HG03025 (cell line): ENCODE data around the gene TRIM46.
"Not testable (repeated sequence)": the region's sequence is repeated elsewhere in the genome, so short reads cannot be mapped to it uniquely, and the experiment has no call there.

Experiments used
- ATAC-seq: cut with Tn5 transposase; IDR thresholded peaks from one replicate; pipeline ENCODE4 v1.9.1; 2021; ENCODE audit warnings: mild to moderate bottlenecking, moderate library complexity; ENCODE audit not compliant: unreplicated experiment, low FRiP score

The TRIM46 gene

DNA sequence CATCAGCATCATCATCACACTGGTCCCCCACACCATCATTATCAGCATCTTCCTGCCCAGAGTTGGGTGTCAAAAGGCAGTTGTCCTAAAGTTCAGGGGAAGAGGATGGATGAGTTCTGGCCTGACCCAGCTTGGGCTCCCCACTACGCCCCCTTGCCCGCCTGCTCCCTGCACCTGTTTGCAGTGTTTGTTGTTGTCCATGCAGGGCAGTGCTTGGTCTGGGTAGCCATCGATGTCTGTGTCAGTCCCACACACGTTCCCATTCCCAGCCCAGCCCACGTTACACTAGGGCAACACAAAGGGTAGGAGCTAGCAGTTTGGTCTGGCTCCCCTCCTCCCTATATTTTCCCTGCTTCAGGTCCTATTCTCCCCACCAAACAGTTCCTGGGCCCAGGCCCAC is 27.3 kb downstream of the TRIM46 start:
- no peak for ATAC-seq

DNA sequence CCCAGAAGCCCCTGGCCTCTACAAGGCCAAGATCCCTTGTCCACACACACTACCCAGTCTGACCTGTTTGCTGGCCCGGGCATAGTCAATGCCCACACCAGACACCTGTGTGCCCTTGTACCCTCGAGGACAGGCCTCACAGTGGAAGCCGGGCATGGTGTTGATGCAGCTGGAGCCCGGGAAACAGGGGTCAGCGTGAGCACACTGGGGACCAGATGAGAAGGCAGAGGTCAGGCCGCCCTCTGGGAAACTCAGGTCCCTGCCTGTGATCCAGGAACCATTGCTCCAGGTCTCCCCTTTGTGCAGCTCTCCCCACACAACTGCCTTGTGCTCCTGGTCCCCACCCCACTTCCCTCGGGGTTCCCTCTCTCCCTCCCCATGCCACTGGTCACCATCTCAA is 28.5 kb downstream of the TRIM46 start:
- no peak for ATAC-seq

- no peak for ATAC-seq
Observed at GRCh38 chr1:155202731-155203515, 29.3 kb downstream of the TRIM46 start.

DNA sequence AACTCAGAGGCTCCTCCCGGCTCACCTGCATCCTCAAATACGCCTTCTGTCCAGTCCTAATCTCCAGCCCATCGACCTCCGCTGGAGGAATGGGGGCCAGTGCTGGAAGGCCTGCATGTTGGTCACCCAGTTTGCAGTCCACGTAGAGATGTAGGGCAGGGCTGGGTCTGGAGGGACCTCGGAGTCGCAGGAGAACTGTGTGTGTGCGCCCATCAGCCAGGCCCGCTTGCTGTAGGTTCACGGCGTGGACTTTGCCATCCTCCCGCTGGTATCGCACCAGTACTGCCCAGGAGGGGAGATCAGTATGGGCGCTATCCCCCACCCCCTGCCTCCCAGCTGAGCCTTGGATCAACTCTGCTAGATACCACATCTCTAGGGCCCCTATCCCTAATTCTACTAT is 31.4 kb downstream of the TRIM46 start:
- ATAC-seq, result no peak

DNA sequence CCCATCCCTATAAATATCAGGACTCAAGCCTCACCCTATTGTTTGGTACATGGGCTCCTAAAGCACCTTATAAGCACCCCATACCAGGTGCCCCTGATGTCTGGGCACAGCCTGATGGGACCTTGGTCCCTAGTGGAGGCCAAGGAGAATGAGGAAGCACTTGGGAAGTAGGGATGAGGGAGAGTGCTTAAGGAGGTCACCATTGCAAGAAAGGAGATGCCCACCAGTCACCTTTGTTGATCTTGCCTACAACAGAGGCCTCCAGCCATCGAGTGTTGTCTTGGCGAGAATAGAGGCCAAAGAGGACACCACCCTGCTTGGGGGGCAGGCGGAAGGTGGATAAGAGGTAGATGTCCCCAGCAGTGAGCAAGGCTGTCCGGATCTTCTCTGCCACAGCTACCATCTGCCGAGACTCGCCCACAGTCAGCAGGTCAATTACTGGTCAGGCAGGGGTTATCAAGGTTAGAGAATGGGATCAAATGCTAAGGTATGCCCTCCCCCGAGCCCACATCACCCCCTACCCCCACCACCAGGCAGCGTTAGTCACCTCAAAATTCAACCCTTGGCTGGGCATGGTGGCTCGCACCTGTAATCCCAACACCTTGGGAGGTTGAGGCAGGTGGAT is 32.4 kb downstream of the TRIM46 start:
- no peak for ATAC-seq

DNA sequence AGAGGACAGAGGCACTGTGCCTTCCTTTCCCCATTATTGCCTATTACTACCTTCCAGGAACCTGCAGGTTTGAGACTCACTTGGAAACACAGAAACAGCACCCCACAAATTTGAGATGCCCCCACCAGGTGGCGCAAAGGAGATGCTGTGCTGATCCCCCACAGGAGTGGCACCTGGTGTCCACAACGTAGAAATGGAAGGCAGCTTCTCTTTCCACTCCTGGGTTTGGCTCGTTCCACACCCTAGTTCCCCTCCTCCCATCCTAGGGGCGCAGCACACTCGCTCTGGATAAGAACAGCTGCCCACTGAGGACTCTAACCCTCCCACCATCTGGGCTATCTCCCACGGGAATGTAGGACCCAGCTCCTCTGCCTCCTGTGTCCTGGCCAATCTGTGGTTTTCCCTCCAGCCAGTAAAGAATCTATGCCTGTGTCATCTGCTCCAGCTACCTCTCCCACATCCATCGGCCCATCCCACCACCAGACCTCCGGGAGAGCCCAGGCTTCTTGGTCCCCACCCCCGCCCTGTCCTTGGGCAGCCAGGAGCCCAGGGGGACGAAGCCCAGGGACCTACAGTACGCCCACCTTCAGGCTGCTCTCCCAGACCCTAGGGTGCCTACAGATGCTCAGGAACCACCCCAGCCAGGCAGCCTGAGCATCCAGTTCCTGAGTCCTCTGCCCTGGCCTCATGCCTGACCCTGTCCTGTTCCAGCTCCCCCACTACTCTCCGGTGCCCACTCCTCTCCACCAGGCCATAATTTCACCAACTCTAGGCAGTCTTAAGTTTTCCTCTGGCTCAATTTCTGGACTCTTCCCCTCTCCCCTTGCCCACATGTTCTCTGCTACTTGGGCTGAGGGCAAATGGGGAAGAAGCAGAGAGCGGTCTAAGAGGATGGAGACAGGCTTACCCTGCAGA is 33.5 kb downstream of the TRIM46 start:
- no peak for ATAC-seq

DNA sequence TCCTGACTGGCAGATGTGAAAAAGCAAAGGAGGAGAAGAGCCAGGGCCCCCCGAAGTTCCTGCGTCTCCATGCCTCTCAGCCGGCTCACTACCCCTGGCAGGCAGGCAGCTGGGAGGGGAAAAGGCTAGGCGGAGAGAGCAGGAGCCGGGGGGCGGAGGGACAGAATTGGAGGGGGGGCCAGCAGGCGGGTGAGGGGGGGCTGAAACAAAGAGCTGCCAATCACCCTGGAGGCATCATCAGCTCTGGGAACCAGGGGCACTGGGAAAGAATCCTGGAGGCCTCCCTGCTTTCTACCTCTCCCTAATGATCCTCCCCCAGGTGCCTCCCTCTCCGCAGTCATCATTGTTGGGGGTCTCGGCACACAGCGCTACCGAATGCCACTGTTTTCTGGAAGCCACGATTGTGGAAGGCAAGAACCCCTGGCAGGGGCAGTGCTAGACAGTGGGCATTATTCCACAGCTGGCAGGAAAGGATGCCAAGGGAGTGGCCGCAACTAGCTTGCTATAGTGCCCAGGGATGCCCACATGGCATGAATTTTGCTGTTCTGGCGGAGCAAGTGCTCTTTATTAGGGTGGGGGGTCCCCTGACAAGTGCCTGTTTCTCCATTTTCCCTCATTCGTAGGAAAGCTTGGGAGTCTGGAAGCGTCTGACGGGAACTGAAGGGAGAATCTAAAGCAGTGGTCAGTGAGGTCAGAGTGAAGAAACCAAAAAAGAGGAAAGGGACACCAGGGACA is 34.3 kb downstream of the TRIM46 start, which contains the start of gene THBS3:
Gene THBS3 (minus strand): TSS at position 92 of the 735 bp plus-strand sequence. CDS start 21 bp downstream, at position 71.
- ATAC-seq, result no peak

GRCh38 chr1:155208541-155209311 is 35.1 kb downstream of the TRIM46 start, which contains the start of gene MTX1:
TSS of gene MTX1 (plus strand) at chr1:155208695. CDS start at chr1:155208805, 110 bp downstream.
- peak; percentile 52 for ATAC-seq

DNA sequence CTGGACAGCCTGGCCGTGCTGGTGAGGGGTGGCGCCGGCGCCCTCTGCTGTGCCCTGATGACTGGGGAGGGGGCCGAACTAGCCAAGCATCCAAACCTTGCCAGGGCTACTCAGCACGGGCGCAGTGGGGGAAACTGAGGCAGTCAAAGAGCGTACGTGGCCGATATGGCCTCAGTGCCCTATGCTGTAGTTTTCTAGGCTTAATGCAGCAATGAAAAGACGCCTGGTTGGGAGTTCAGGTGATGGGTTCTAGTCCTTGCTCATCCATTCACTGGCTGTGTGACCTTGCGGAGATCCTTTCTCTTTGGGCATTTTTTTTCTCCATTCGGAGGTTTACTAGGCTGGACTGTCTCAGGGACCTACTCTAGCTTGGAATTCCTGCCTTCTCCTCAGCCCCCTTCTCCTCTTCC is 35.7 kb downstream of the TRIM46 start:
- ATAC-seq, result no peak

DNA sequence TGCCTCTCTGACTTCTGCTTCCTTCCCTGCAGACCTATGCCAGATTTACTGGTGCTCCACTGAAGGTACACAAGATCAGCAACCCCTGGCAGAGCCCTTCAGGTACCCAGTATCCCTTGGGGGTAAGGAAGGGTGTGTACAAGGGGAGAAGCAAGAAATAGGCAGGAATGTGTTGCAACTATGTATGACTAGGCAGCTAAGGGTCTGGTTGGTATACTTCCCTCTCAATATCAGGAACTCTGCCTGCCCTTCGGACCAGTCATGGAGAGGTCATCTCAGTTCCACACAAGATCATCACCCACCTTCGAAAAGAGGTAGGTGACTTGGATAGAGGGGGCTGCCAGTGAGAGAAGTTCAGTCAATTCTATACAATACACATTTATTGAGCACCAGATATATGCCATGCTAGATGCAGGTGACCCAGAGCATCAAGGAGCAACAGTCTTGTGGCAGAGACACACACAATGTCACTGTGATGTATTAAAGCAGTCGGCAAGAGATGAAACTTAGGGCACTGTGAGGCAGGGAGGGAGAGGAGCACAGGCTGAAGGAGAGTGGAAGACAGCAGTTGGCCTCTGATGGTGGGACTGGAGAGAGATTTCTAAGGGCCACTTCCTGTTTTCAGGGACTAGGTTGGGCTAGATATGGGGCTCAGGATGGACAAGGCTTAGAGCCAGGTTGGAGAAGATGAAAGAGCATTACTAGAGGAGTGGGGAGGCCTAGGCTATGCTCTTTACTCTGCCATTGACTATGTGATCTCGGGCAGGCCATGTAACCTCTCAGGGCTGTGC is 36.9 kb downstream of the TRIM46 start:
- ATAC-seq, result no peak

DNA sequence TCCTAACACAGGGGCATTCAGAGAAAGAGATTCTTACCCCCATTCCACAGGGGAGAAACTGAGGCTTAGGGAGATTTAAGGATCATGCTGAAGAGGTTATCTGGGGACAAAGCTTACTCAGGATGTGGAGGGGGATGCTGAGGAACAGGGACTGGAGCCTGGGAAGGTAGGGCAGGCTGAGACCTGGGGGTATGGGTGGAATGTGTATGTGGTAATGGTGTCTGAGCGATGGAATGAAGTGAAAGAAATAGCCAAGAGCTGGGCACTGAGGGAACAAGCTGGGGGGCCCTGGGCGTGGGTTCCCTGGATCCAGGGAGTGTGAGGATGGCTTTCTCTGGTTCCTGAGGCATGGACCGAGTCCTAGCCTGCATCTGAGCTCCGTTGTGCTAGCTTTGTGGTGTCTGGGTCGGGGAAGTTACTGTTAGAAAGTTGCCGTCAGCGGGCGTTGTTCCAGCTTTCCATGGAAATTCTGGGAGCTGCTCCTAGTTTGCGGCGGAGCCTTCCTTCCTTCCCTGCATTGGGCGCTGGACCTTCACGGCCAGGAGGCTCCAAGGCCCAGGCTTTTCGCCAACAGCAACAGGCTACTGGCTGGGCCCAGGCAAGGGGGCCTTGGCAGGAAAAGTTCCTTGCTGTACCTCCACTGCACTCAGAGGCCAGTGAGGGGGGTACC is 37.9 kb downstream of the TRIM46 start:
- ATAC-seq, result not testable (repeated sequence)

DNA sequence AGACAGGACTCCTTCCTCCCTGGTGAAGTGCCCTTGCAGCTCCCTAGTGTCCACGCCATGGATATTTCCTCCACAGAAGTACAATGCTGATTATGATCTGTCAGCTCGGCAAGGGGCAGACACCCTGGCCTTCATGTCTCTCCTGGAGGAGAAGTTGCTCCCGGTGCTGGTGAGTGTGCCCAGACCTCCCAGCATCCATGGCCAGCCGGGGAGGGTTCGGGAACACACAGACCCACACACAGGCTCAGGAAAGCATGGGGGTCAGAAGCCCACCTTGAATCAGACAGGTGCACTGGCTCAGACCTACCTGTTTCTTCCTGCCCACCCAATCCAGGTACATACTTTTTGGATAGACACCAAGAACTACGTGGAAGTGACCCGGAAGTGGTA is 38.4 kb downstream of the TRIM46 start:
- ATAC-seq, result not testable (repeated sequence)

DNA sequence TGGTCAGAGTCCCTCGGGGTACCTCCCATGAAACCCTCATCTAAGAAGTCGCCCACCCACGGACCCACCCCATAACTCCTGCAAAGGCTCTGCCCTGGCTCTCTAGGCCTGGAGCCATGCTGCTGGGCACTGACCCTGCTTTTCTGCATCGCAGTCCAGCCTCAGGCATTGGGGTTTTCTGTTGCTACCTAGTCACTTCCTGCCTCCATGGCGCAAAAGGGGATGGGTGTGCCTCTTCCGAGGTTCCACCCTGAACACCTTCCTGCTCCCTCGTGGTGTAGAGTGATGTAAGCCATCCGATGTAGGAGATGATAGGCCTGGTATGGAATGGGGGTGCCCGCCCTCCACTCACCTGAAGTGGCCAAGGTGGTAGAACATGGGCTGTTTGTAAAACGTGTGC is 41.1 kb downstream of the TRIM46 start:
- not testable (repeated sequence) for ATAC-seq

DNA sequence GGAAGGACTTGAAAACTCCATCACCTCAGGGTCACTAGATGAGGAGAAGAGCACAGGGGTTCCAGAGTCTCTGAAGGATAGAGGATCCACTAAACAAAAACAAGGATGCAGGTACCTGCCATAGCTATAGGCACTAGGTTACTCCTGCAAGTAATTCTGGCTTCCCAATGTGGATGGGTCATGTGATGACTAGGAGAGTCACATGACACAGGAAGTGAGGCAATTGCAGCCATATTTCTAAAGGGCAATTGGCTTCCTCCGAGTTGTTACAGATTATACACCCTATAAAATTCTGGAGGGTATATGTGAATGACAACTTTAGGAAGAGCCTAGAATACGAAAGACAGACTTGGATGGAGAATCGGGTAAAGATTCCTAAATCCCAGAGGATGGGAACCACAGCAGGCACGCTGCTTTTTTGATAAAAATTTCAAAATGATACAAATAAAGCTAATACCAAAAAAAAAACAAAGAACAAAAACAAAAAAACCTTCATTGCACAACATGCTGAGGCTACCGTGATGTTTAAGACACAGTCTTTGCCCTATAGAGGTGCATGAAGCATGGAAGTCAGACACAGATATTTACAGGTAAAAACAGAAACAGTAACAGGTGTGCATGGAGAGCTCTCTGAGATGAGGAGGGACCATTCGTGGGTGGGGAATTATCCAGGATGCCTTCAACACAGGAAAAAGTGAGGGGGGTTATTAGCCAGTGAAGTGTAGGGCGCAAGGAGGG is 45.4 kb downstream of the TRIM46 start:
- no peak for ATAC-seq

DNA sequence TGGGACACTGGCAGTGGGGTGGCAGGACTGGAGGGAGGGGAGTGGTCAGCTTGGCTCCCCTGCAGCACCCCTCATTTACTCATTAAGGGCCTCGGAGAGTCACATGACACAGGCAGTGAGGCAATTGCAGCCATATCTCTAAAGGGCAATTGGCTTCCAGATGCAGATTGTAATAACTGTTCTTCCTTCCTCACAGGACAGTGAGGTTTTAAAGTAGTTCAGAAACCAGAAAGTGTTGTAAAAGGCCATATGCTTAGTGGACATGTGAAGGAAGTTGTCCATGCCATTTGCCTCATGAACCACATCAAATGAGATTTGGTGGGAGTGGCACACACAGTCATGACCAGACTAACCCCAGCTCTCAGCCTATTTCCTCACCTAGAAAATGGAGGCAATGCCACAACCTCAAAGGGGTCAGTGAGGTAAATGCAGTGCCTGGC is 46.0 kb downstream of the TRIM46 start:
- ATAC-seq, result no peak

- ATAC-seq, result not testable (repeated sequence)
Observed at GRCh38 chr1:155220211-155220965, 46.7 kb downstream of the TRIM46 start.

DNA sequence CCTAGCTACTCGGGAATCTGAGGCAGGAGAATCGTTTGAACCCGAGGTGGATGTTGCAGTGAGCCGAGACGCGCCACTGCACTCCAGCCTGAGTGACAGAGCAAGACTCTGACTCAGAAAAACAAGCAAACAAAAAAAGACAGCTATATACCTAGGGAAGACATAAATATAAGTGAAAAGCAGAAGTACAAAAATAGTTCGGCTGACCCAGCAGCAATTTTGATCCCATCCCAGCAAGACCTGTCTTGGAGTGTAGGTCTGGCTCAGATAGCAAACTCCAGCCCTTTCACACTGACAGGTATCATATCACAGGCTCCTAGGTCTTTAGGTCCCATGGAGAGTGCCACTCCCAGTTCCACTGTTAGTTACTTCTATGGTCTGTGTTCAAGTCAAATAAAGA is 49.4 kb downstream of the TRIM46 start:
- no peak for ATAC-seq
